OCI-LY7 (cell line): ENCODE data around the gene TMEM151A.

Experiments
- CTCF ChIP-seq: fragments of 200-600 bp; sonication (generic); conservative IDR thresholded peaks from 2 replicates; pipeline ENCODE4 v1.5.1; 2014; ENCODE audit warnings: mild to moderate bottlenecking, antibody characterized with exemption, low read length, moderate library complexity, mixed read lengths
- EZH2phosphoT487 ChIP-seq: fragments of 200-600 bp; sonication (generic); IDR thresholded peaks from 2 replicates; pipeline ENCODE4 v1.6.1; 2018; ENCODE audit warnings: low read depth, borderline replicate concordance, mild to moderate bottlenecking, mixed run types, antibody characterized with exemption, low read length, moderate library complexity, mixed read lengths

GRCh38 chr11:66333220-66333877 lies 41.7 kb downstream of the TMEM151A start:
- TF ChIP-seq CTCF (no peak), EZH2phosphoT487 (no peak)
